Measurements from ENCODE around the gene IRF2BPL.

Gene IRF2BPL

GRCh38 chr14:77053046-77053841 lies 24.7 kb upstream of the IRF2BPL start:
- DNase-seq (ENCODE audit: low spot score) = peak; percentile 74

- DNase-seq (ENCODE audit: low spot score) = no peak
These were observed 24.0 kb upstream of the IRF2BPL start for GRCh38 chr14:77052281-77053044.

- no peak for DNase-seq (ENCODE audit: low spot score)
These were observed 22.6 kb upstream of the IRF2BPL start for GRCh38 chr14:77051116-77051515.

GRCh38 chr14:77046721-77047120 lies 18.2 kb upstream of the IRF2BPL start:
- DNase-seq (ENCODE audit: low spot score) = no peak

GRCh38 chr14:77045238-77046162 lies 17.0 kb upstream of the IRF2BPL start:
- no peak for DNase-seq (ENCODE audit: low spot score)

GRCh38 chr14:77044783-77045237 lies 16.3 kb upstream of the IRF2BPL start:
- DNase-seq (ENCODE audit: low spot score) = no peak

- DNase-seq (ENCODE audit: low spot score) = no peak
These were observed 15.5 kb upstream of the IRF2BPL start for GRCh38 chr14:77043984-77044485.

- peak; percentile 53 for DNase-seq (ENCODE audit: low spot score)
These were observed 14.9 kb upstream of the IRF2BPL start for GRCh38 chr14:77043177-77043983.

GRCh38 chr14:77041881-77042545 lies 13.5 kb upstream of the IRF2BPL start:
- no peak for DNase-seq (ENCODE audit: low spot score)

GRCh38 chr14:77040741-77041653 lies 12.5 kb upstream of the IRF2BPL start:
- DNase-seq (ENCODE audit: low spot score) = peak; percentile 75

- peak; percentile 99 for DNase-seq (ENCODE audit: low spot score)
These were observed 11.7 kb upstream of the IRF2BPL start for GRCh38 chr14:77040059-77040740.

- no peak for DNase-seq (ENCODE audit: low spot score)
These were observed 11.0 kb upstream of the IRF2BPL start for GRCh38 chr14:77039285-77040058.

GRCh38 chr14:77037938-77038568 lies 9.5 kb upstream of the IRF2BPL start:
- peak; percentile 66 for DNase-seq (ENCODE audit: low spot score)

- DNase-seq (ENCODE audit: low spot score) = no peak
These were observed 8.9 kb upstream of the IRF2BPL start for GRCh38 chr14:77037215-77037937.

GRCh38 chr14:77036484-77037214 lies 8.1 kb upstream of the IRF2BPL start:
- no peak for DNase-seq (ENCODE audit: low spot score)

- no peak for DNase-seq (ENCODE audit: low spot score)
These were observed 6.8 kb upstream of the IRF2BPL start for GRCh38 chr14:77035267-77035666.
